GM12864 (cell line): ENCODE results near the gene MZT1.

Experiments used
- DNase-seq: peaks from one replicate; pipeline ENCODE4 v3.0.0-alpha.2; 2011; ENCODE audit warnings: low read depth
- H3K4me3 ChIP-seq: 2 replicates; pipeline ENCODE4 v1.5.1; 2011; ENCODE audit warnings: mild to moderate bottlenecking, low read depth, low read length, control low read depth
- CTCF ChIP-seq: IDR thresholded peaks from 2 replicates; pipeline ENCODE4 v1.5.1; 2011; ENCODE audit warnings: low read depth, mild to moderate bottlenecking, moderate library complexity, low read length, control low read depth, inconsistent platforms; ENCODE audit errors: missing control alignments

The MZT1 gene

DNA sequence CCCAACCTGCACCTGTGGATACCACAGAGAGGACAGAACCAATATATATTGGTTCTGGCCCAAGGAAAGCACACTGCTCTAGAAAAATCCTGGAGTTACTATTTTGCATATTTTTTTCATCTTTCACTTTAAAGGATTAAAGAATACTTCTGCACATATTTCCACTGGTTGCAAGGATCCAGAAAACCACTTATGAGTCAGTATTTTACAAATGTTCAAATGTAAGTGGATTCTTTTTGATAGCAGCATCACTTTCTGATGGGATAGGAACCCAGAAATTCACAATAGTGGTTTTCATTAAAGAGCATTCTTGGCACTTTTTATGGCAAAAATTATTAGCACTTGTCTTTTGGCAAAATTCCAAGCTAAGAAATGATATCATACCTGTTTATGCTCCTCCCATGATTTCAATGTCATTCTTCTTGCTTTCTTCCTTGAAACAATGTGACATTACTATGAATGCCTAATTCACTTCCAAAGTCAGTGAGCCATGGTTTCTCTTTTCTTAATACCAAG is 38.2 kb downstream of the MZT1 start:
- no peak for DNase-seq
- H3K4me3 ChIP-seq = no peak overlapping the region
- no peak for TF ChIP-seq CTCF

DNA sequence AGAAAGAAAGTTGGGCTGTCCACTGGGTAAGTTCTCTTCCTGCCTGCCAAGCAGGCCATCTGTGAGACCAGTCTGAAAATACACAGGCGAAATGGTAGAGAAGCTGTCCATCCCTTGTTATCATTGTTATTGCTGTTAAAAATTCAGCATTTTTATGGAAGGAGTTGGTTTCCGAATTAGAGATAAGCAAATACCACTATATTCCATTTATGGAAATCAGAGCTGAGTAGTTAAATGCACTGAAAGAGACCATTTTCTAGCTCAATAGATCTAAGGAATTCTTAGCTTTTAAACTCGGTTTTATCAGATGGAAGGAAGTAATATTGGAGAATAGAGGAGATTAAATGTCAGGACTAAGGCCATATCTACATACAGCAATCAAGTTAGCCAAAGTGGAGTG is 40.7 kb downstream of the MZT1 start:
- no peak for DNase-seq
- no peak for TF ChIP-seq CTCF

DNA sequence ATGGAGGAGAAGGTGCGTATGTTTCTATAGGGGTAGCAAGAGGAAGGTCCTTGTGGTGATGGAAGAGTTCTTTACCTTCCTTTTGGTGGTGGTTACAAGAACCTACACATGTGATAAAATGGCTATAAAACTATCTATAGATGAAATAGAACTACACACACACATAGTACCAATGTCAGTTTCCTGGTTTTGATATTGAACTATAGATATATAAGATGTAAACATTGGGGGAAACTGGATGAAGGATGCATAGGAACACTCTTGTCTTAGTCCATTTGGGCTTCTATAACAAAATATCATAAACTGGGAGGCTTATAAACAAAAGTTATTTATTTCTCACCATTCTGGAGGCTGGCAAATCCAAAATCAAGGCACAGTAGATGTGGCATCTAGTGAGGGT is 47.1 kb downstream of the MZT1 start:
- DNase-seq = no peak
- H3K4me3 ChIP-seq = no peak overlapping the region
- no peak for TF ChIP-seq CTCF

More for the DNA sequence above, 40.7 kb downstream of the MZT1 start:
- H3K4me3 ChIP-seq = no peak overlapping the region

DNA sequence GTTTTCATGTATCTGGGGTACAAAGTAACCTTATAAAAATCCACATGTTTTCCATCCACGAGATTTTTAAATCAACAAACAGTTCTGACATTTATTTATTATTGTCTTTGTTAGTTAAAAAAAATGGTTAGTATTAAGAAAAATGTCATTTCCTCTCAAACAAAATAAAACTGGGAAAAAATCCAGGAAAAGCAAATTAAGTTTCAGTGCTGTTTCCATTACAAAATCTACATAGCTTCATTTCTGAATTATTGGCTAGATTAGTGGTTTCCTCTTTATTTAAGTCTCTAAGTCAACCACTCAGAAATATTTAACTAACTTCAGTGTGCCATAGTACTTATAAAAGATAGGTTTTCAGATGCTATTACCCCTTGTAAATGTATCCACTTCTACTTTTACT is 49.1 kb downstream of the MZT1 start:
- DNase-seq = no peak
- no peak for TF ChIP-seq CTCF
- H3K4me3 ChIP-seq = no peak overlapping the region

- DNase-seq = no peak
- no peak overlapping the region for H3K4me3 ChIP-seq
- no peak for TF ChIP-seq CTCF
These were observed 50.0 kb downstream of the MZT1 start for GRCh38 chr13:72677431-72677830.

DNA sequence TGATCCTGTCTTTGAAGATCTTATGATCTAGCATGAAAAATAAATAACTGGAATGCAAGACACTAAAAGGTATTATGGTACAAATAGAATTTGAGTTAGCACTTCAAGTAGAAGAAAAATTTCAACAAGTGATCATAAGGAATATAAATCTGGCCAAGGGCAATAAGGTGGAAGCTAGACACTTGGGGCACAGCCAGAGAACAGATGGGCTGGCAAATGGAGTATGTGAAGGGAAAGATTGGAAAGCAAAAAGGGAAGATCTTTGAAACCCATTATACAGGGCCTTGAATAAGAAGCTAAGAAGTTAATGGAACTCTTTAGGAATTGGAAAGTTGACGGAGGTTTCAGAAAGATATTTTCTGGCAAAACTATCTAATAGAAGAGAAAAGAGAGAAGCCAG is 61.0 kb downstream of the MZT1 start:
- DNase-seq = no peak
- no peak overlapping the region for H3K4me3 ChIP-seq
- no peak for TF ChIP-seq CTCF

DNA sequence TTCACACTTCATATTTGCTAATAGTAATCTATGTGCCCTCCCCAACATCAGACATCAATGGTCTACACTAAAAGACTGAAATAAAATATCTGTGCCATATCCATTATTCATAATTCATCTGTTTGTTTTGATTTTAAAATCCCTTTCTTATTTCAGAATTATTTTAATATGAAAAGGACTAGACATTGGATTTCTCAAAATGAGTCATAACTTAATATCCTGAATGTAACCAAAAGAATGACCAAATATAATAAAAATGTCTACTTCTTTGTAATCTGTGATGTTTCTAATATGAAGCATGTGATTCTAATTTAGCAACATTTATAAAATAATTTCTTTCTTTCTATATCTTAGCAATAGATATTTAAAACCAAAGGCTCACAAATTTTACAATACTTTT is 64.9 kb downstream of the MZT1 start:
- DNase-seq = no peak
- H3K4me3 ChIP-seq = no peak overlapping the region
- no peak for TF ChIP-seq CTCF
